ENCODE measurements around the gene CCDC88C.

The CCDC88C gene

DNA sequence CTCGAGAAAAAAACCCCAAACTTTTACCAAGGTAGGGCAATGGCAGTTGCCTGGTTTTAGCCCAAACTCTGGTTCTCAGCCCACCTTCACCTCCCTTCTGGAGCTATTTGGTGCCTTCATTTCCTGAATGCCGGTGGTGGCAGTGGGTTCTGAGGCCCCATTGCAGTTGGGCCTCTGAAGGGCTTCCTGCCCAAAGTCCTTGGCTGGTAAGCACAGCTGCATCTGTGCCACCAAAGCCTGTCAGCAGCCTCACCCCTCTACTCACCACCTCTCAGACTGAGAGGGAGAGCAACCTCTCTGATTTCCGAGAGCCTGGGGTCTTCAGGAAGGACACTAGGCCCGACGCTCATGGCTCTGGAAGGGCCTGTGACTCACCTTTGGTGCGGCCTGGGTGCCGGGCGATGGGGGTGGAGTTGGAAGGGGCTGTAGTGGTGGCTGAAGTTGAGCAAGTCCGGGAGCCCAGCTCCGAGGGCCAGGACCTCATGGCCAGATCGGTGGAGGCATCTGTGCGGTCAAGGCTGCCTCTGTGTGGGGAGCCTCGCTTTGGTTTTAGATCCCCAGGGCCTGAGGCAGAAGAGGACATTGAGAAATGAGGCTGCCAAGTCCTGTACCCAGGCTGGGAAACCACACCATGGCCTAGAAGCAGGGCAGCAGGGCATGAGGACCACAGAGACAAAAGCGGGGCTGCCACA, 134.5 kb downstream of the CCDC88C start:
- no peak for DNase-seq (ENCODE audit: low read depth)
- H3K4me3 ChIP-seq (ENCODE audit: low read depth, low read length), result no peak overlapping the region
- in situ Hi-C loops (cut with HindIII; ENCODE audit: low sequenced_read_pairs), result loop anchor here (25.0 kb wide), 3 partner anchors 121 to 971 kb away; no protein-coding TSS in a partner anchor
- TF ChIP-seq, protein P1, sequence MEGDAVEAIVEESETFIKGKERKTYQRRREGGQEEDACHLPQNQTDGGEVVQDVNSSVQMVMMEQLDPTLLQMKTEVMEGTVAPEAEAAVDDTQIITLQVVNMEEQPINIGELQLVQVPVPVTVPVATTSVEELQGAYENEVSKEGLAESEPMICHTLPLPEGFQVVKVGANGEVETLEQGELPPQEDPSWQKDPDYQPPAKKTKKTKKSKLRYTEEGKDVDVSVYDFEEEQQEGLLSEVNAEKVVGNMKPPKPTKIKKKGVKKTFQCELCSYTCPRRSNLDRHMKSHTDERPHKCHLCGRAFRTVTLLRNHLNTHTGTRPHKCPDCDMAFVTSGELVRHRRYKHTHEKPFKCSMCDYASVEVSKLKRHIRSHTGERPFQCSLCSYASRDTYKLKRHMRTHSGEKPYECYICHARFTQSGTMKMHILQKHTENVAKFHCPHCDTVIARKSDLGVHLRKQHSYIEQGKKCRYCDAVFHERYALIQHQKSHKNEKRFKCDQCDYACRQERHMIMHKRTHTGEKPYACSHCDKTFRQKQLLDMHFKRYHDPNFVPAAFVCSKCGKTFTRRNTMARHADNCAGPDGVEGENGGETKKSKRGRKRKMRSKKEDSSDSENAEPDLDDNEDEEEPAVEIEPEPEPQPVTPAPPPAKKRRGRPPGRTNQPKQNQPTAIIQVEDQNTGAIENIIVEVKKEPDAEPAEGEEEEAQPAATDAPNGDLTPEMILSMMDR (IDR thresholded peaks at IDR 0.05; ENCODE audit: low read depth, low read length, missing control alignments), result no peak

- H3K4me3 ChIP-seq (ENCODE audit: low read depth, low read length), result no peak overlapping the region
- TF ChIP-seq, protein P1 (IDR thresholded peaks at IDR 0.05; ENCODE audit: low read depth, low read length, missing control alignments), result no peak
- in situ Hi-C loops (cut with HindIII; ENCODE audit: low sequenced_read_pairs), result loop anchor here (25.0 kb wide), 3 partner anchors 119 to 969 kb away; no protein-coding TSS in a partner anchor
- no peak for DNase-seq (ENCODE audit: low read depth)
These were observed 136.3 kb downstream of the CCDC88C start for GRCh38 chr14:91281346-91281745.

- in situ Hi-C loops (cut with HindIII; ENCODE audit: low sequenced_read_pairs), result loop anchor here (25.0 kb wide), 3 partner anchors 118 to 968 kb away; no protein-coding TSS in a partner anchor
- DNase-seq (ENCODE audit: low read depth), result no peak
- no peak overlapping the region for H3K4me3 ChIP-seq (ENCODE audit: low read depth, low read length)
- TF ChIP-seq, protein P1 (IDR thresholded peaks at IDR 0.05; ENCODE audit: low read depth, low read length, missing control alignments), result no peak
These were observed 137.5 kb downstream of the CCDC88C start for GRCh38 chr14:91280129-91280528.

- no peak overlapping the region for H3K4me3 ChIP-seq (ENCODE audit: low read depth, low read length)
- TF ChIP-seq, protein P1 (IDR thresholded peaks at IDR 0.05; ENCODE audit: low read depth, low read length, missing control alignments), result no peak
- no peak for DNase-seq (ENCODE audit: low read depth)
- in situ Hi-C loops (cut with HindIII; ENCODE audit: low sequenced_read_pairs), result loop anchor here (25.0 kb wide), 3 partner anchors 117 to 967 kb away; no protein-coding TSS in a partner anchor
These were observed 138.3 kb downstream of the CCDC88C start for GRCh38 chr14:91279354-91279753.

DNA sequence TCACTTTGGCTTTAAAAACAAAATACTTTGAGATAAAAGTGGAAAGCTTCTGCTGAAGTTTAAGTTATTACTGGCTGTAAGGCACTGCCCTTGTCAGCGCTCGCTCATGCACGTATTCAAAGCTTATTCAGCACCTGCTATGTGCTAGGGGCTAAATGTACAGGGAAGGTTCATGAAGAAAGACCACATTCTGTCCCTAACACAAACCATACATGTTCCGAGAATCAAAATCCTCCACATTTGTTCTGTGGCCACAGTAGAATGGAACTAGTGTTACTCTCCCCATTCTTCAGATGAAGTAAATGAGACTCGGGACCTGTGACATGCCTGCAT, 139.3 kb downstream of the CCDC88C start:
- H3K4me3 ChIP-seq (ENCODE audit: low read depth, low read length), result no peak overlapping the region
- TF ChIP-seq, protein P1 (IDR thresholded peaks at IDR 0.05; ENCODE audit: low read depth, low read length, missing control alignments), result no peak
- in situ Hi-C loops (cut with HindIII; ENCODE audit: low sequenced_read_pairs), result loop anchor here (25.0 kb wide), 3 partner anchors 116 to 966 kb away; no protein-coding TSS in a partner anchor
- no peak for DNase-seq (ENCODE audit: low read depth)

- TF ChIP-seq, protein P1 (IDR thresholded peaks at IDR 0.05; ENCODE audit: low read depth, low read length, missing control alignments), result no peak
- no peak for DNase-seq (ENCODE audit: low read depth)
- no peak overlapping the region for H3K4me3 ChIP-seq (ENCODE audit: low read depth, low read length)
- in situ Hi-C loops (cut with HindIII; ENCODE audit: low sequenced_read_pairs), result loop anchor here (25.0 kb wide), 3 partner anchors 115 to 965 kb away; no protein-coding TSS in a partner anchor
These were observed 139.9 kb downstream of the CCDC88C start for GRCh38 chr14:91277546-91278382.
